ENCODE results near the gene FHOD3.
"Not testable (repeated sequence)": the region's sequence is repeated elsewhere in the genome, so short reads cannot be mapped to it uniquely, and the experiment has no call there.

Gene FHOD3

GRCh38 chr18:36724169-36724568 lies 426.7 kb downstream of the FHOD3 start:
- no peak for DNase-seq

GRCh38 chr18:36724591-36725001 lies 427.1 kb downstream of the FHOD3 start:
- DNase-seq = peak; percentile 55

GRCh38 chr18:36728345-36728744 lies 430.8 kb downstream of the FHOD3 start:
- no peak for DNase-seq

- no peak for DNase-seq
Measured at GRCh38 chr18:36729197-36729596, 431.7 kb downstream of the FHOD3 start.

GRCh38 chr18:36732264-36732663 lies 434.8 kb downstream of the FHOD3 start:
- DNase-seq = no peak

GRCh38 chr18:36733150-36733549 lies 435.6 kb downstream of the FHOD3 start:
- no peak for DNase-seq

GRCh38 chr18:36734596-36734995 lies 437.1 kb downstream of the FHOD3 start:
- DNase-seq = no peak

GRCh38 chr18:36735130-36735529 lies 437.6 kb downstream of the FHOD3 start:
- no peak for DNase-seq

- DNase-seq = no peak
Measured at GRCh38 chr18:36736094-36736493, 438.6 kb downstream of the FHOD3 start.

GRCh38 chr18:36737316-36737715 lies 439.8 kb downstream of the FHOD3 start:
- DNase-seq = no peak

GRCh38 chr18:36744261-36744876 lies 446.9 kb downstream of the FHOD3 start:
- DNase-seq = no peak

GRCh38 chr18:36745219-36745975 lies 447.9 kb downstream of the FHOD3 start:
- DNase-seq = no peak

- DNase-seq = no peak
Measured at GRCh38 chr18:36752929-36753865, 455.7 kb downstream of the FHOD3 start.

GRCh38 chr18:36756242-36756641 lies 458.7 kb downstream of the FHOD3 start:
- DNase-seq = no peak

- DNase-seq = no peak
Measured at GRCh38 chr18:36757081-36757480, 459.6 kb downstream of the FHOD3 start.

GRCh38 chr18:36757991-36758390 lies 460.5 kb downstream of the FHOD3 start:
- no peak for DNase-seq

- DNase-seq = no peak
Measured at GRCh38 chr18:36758623-36759022, 461.1 kb downstream of the FHOD3 start.

- DNase-seq = no peak
Measured at GRCh38 chr18:36759167-36759776, 461.8 kb downstream of the FHOD3 start.

- no peak for DNase-seq
Measured at GRCh38 chr18:36760598-36760997, 463.1 kb downstream of the FHOD3 start.

- DNase-seq = no peak
Measured at GRCh38 chr18:36761186-36761698, 463.7 kb downstream of the FHOD3 start.

- DNase-seq = no peak
Measured at GRCh38 chr18:36762074-36762473, 464.6 kb downstream of the FHOD3 start.

- DNase-seq = not testable (repeated sequence)
Measured at GRCh38 chr18:36762965-36763364, 465.5 kb downstream of the FHOD3 start.

GRCh38 chr18:36766836-36767235 lies 469.3 kb downstream of the FHOD3 start:
- DNase-seq = no peak
